HEK293T (cell line): ENCODE data around the gene SAFB.

ENCODE experiments used
- CTCF ChIA-PET: fragments of 350-600 bp; formaldehyde crosslinking; extraction: SDS; loops from one replicate; lab custom pipeline; 2021; ENCODE audit warnings: antibody characterized with exemption, inconsistent platforms; lab: Yijun Ruan, JAX
- POLR2A ChIA-PET: fragments of 350-600 bp; formaldehyde crosslinking; extraction: SDS; loops from one replicate; lab custom pipeline; 2020; ENCODE audit warnings: antibody characterized with exemption, inconsistent platforms; lab: Yijun Ruan, JAX
- DNase-seq: peaks from one replicate; pipeline ENCODE4 v3.0.0; 2012; ENCODE audit warnings: mixed read lengths; ENCODE audit errors: extremely low spot score
- ARNT ChIP-seq: fragments of 450-650 bp; IDR thresholded peaks from 2 replicates; pipeline ENCODE4 v1.6.1; 2017; ENCODE audit warnings: mild to moderate bottlenecking
- BHLHE40 ChIP-seq: fragments of 450-650 bp; IDR thresholded peaks from 2 replicates; pipeline ENCODE4 v1.6.1; 2016; ENCODE audit warnings: mild to moderate bottlenecking, moderate library complexity, borderline replicate concordance
- CTBP1 ChIP-seq: fragments of 450-650 bp; IDR thresholded peaks from 2 replicates; pipeline ENCODE4 v1.6.1; 2016; ENCODE audit warnings: borderline replicate concordance
- ELF4 ChIP-seq: fragments of 450-650 bp; IDR thresholded peaks from 2 replicates; pipeline ENCODE4 v1.6.1; 2017; ENCODE audit warnings: antibody characterized with exemption
- FOXA1 ChIP-seq: fragments of 450-650 bp; IDR thresholded peaks from 2 replicates; pipeline ENCODE4 v1.6.1; 2016; ENCODE audit warnings: mild to moderate bottlenecking
- FOXK2 ChIP-seq: fragments of 450-650 bp; IDR thresholded peaks from 2 replicates; pipeline ENCODE4 v1.6.1; 2016; ENCODE audit warnings: mild to moderate bottlenecking
- FOXM1 ChIP-seq: fragments of 450-650 bp; IDR thresholded peaks from 2 replicates; pipeline ENCODE4 v1.6.1; 2017; ENCODE audit warnings: mild to moderate bottlenecking, borderline replicate concordance
- HDGF ChIP-seq: fragments of 450-650 bp; IDR thresholded peaks from 2 replicates; pipeline ENCODE4 v1.6.1; 2017; ENCODE audit warnings: antibody characterized with exemption, borderline replicate concordance
- L3MBTL2 ChIP-seq: fragments of 450-650 bp; conservative IDR thresholded peaks from 2 replicates; pipeline ENCODE4 v1.6.1; 2016; ENCODE audit warnings: mild to moderate bottlenecking
- LEF1 ChIP-seq: fragments of 450-650 bp; IDR thresholded peaks from 2 replicates; pipeline ENCODE4 v1.6.1; 2017; ENCODE audit warnings: mild to moderate bottlenecking, borderline replicate concordance
- NFRKB ChIP-seq: fragments of 450-650 bp; IDR thresholded peaks from 2 replicates; pipeline ENCODE4 v1.6.1; 2016; ENCODE audit warnings: mild to moderate bottlenecking, moderate library complexity
- PKNOX1 ChIP-seq: fragments of 450-650 bp; IDR thresholded peaks from 2 replicates; pipeline ENCODE4 v1.6.1; 2016
- SP1 ChIP-seq: fragments of 450-650 bp; IDR thresholded peaks from 2 replicates; pipeline ENCODE4 v1.6.1; 2017
- SUZ12 ChIP-seq: fragments of 450-650 bp; IDR thresholded peaks from 2 replicates; pipeline ENCODE4 v1.6.1; 2016; ENCODE audit warnings: mild to moderate bottlenecking
- TARDBP ChIP-seq: fragments of 450-650 bp; IDR thresholded peaks from 2 replicates; pipeline ENCODE4 v1.6.1; 2016
- ZNF384 ChIP-seq: fragments of 450-650 bp; IDR thresholded peaks from 2 replicates; pipeline ENCODE4 v1.6.1; 2016

Gene SAFB

GRCh38 chr19:5592531-5593342, 30.1 kb upstream of the SAFB start:
- ChIA-PET CTCF (no interaction called here), POLR2A (no interaction called here)
- TF ChIP-seq CTBP1 = no peak
- no peak for DNase-seq

GRCh38 chr19:5593343-5594255, 29.3 kb upstream of the SAFB start:
- TF ChIP-seq HDGF (no peak), BHLHE40 (no peak), FOXK2 (no peak), SP1 (no peak), PKNOX1 (no peak), L3MBTL2 (no peak), FOXA1 (no peak), SUZ12 (no peak), TARDBP (no peak), ELF4 (no peak), LEF1 (no peak), ARNT (no peak), CTBP1 (no peak), ZNF384 (no peak), NFRKB (no peak)
- CTCF ChIA-PET = no interaction called here
- POLR2A ChIA-PET = no interaction called here
- DNase-seq = no peak

- no peak for DNase-seq
- POLR2A ChIA-PET = no interaction called here
- TF ChIP-seq ELF4 (no peak), SP1 (no peak), BHLHE40 (no peak), ARNT (no peak)
- CTCF ChIA-PET = no interaction called here
These were observed 28.3 kb upstream of the SAFB start for GRCh38 chr19:5594521-5594950.

- CTCF ChIA-PET = no interaction called here
- TF ChIP-seq LEF1 (no peak), L3MBTL2 (no peak), FOXK2 (no peak), TARDBP (no peak), HDGF (no peak), CTBP1 (no peak), PKNOX1 (no peak), FOXM1 (no peak), SUZ12 (no peak), NFRKB (no peak), FOXA1 (no peak)
- POLR2A ChIA-PET = no interaction called here
- DNase-seq = no peak
These were observed 27.8 kb upstream of the SAFB start for GRCh38 chr19:5595129-5595528.

GRCh38 chr19:5595745-5596144, 27.1 kb upstream of the SAFB start:
- CTCF ChIA-PET = interaction anchor here (0.8 kb wide), 1 partner anchor 10 kb away, joined by 3 read pairs; no protein-coding TSS in a partner anchor
- no peak for TF ChIP-seq SUZ12
- TF ChIP-seq FOXA1 = no peak
- no peak for TF ChIP-seq FOXM1
- POLR2A ChIA-PET = interaction anchor here (1.5 kb wide), 1 partner anchor 27 kb away, joined by 6 read pairs; the partner anchor contains the start of genes SAFB and SAFB2
- DNase-seq = no peak

- TF ChIP-seq ZNF384 = no peak
- TF ChIP-seq FOXA1 = no peak
- no peak for TF ChIP-seq ELF4
- TF ChIP-seq FOXM1 = no peak
- TF ChIP-seq LEF1 = no peak
- TF ChIP-seq HDGF = no peak
- TF ChIP-seq CTBP1 = no peak
- TF ChIP-seq SP1 = no peak
- no peak for TF ChIP-seq PKNOX1
These were observed 22.1 kb upstream of the SAFB start for GRCh38 chr19:5600797-5601196.

More at GRCh38 chr19:5600797-5601196, 22.1 kb upstream of the SAFB start:
- ChIA-PET POLR2A (no interaction called here), CTCF (no interaction called here)
- DNase-seq = no peak
